Measurements from ENCODE around the gene MAN1B1.

GRCh38 chr9:137140151-137141012 lies 53.6 kb downstream of the MAN1B1 start:
- no peak for TF ChIP-seq POLR2A (IDR thresholded peaks at IDR 0.05)
- TF ChIP-seq POLR2AphosphoS5 (IDR thresholded peaks at IDR 0.05), result no peak
- TF ChIP-seq, protein P1, sequence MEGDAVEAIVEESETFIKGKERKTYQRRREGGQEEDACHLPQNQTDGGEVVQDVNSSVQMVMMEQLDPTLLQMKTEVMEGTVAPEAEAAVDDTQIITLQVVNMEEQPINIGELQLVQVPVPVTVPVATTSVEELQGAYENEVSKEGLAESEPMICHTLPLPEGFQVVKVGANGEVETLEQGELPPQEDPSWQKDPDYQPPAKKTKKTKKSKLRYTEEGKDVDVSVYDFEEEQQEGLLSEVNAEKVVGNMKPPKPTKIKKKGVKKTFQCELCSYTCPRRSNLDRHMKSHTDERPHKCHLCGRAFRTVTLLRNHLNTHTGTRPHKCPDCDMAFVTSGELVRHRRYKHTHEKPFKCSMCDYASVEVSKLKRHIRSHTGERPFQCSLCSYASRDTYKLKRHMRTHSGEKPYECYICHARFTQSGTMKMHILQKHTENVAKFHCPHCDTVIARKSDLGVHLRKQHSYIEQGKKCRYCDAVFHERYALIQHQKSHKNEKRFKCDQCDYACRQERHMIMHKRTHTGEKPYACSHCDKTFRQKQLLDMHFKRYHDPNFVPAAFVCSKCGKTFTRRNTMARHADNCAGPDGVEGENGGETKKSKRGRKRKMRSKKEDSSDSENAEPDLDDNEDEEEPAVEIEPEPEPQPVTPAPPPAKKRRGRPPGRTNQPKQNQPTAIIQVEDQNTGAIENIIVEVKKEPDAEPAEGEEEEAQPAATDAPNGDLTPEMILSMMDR (IDR thresholded peaks at IDR 0.05), result no peak
